Right cardiac atrium (tissue), 5 donors: ENCODE results near the gene TRABD. TPM values are rescaled to one million over a fixed set of nuclear protein-coding genes. Genes with fewer than 3 reads are reported as not detected.
A peak's percentile ranks its signal among the peaks of the same experiment; 100 is the strongest.

Source experiments
- ATAC-seq, 2 donors: fragments of 200-7000 bp; cut with Tn5 transposase; one replicate each; pipeline versions ENCODE4 v1.8.0 to v1.9.1; 2020; ENCODE audit warnings: moderate library complexity in 2 of 2, mild to moderate bottlenecking in 1 of 2
- DNase-seq, 3 donors: peaks; one replicate each; pipeline ENCODE4 v3.0.0-alpha.2; 2020
- H3K27ac ChIP-seq: one replicate; pipeline ENCODE4 v1.5.1; 2013; ENCODE audit warnings: mild to moderate bottlenecking, low read length, control low read depth, moderate library complexity
- H3K27me3 ChIP-seq: one replicate; pipeline ENCODE4 v1.6.1; 2013; ENCODE audit not compliant: control insufficient read depth, insufficient read depth
- H3K4me1 ChIP-seq: one replicate; pipeline ENCODE4 v1.6.1; 2013; ENCODE audit warnings: low read length; ENCODE audit not compliant: control insufficient read depth, insufficient read depth
- H3K4me3 ChIP-seq: one replicate; pipeline ENCODE4 v1.5.1; 2013; ENCODE audit warnings: low read length, control low read depth
- H3K9me3 ChIP-seq: one replicate; pipeline ENCODE4 v1.6.1; 2013; ENCODE audit warnings: low read length; ENCODE audit not compliant: control insufficient read depth
- WGBS: extraction: QIAGEN DNeasy Blood & Tissue Kit; methylation state at CpG from one replicate; pipeline ENCODE4 v1.1.7; 2013; 5-methylcytosine and 5-hydroxymethylcytosine counted together
- intact Hi-C, 4 donors: fragments of 100-400 bp; cut with DNase I; formaldehyde crosslinking; loops; one replicate each; pipeline versions ENCODE4 v1.11.0 to v1.14.0; 2022 to 2023
- polyA plus RNA-seq: library from polyadenylated mRNA; stranded (reverse); fragments of 200-250 nt; gene quantifications from one replicate; pipeline ENCODE4 v1.2.3, GENCODE V29; 2013
- total RNA-seq, 4 donors: library from RNA; stranded (reverse); fragmentation: NEBNext Ultra II Directional; extraction: Animal tissue kit (Norgen Biotek cat#: 25700); gene quantifications; one replicate each; pipeline ENCODE4 v1.2.1, GENCODE V29; 2021
- donor health status: healthy with polysubstance abuse.
- donor health status: DM: no; HTN: yes; CAD: no.
- donor health status: DM: no; HTN: no; CAD: no.
- donor health status: DM: no; HTN: yes; CAD: no; lungs with severe emphysema.
- donor health status: DM: yes; HTN: yes; CAD: no.

TRABD gene
- total and polyA plus RNA-seq, 5 donors: 16.7 to 25.5 (median 21.6) TPM

DNA sequence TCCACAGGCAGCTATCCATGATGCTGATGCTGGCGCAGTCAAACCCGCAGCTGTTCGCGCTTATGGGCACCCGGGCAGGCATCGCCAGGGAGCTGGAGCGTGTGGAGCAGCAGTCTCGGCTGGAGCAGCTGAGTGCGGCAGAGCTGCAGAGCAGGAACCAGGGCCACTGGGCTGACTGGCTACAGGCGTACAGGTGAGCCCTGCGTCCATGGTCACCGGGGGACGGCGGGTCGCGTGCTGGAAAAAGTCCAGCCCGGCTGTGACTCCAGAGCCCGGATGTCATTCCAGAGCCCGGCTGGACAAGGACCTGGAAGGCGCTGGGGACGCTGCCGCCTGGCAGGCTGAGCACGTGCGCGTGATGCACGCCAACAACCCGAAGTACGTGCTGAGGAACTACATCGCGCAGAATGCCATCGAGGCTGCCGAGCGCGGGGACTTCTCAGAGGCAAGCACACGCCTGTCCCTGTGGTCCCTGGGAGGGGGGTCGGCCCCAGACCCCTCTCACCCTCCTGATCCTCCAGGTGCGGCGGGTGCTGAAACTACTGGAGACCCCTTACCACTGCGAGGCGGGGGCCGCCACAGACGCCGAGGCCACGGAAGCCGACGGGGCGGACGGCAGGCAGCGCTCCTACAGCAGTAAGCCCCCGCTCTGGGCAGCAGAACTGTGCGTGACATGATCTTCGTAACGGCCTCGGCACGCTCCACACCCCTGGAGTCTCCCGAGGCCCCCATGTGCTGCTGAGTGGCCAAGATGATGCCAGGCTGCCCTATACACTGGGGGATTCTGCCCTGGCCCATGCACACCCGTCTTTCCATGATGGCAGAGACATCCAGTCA, 31.2 kb downstream of the TRABD start:
- intact Hi-C loops: loop anchor here in 1 of 4 donors (10.0 kb wide), 1 partner anchor 282 kb away; no protein-coding TSS in a partner anchor
- Histone ChIP-seq H3K27me3 (no peaks in the 10 kb centered on the region), H3K4me1 (no peaks in the 10 kb centered on the region), H3K4me3 (no peak overlapping the region), H3K27ac (no peak overlapping the region), H3K9me3 (no peaks in the 10 kb centered on the region)
- DNase-seq (peak; percentile 20 to 63 (median 63)), ATAC-seq (no peak)
- 94% methylated on average over 57 of the region's 57 CpGs for WGBS

DNA sequence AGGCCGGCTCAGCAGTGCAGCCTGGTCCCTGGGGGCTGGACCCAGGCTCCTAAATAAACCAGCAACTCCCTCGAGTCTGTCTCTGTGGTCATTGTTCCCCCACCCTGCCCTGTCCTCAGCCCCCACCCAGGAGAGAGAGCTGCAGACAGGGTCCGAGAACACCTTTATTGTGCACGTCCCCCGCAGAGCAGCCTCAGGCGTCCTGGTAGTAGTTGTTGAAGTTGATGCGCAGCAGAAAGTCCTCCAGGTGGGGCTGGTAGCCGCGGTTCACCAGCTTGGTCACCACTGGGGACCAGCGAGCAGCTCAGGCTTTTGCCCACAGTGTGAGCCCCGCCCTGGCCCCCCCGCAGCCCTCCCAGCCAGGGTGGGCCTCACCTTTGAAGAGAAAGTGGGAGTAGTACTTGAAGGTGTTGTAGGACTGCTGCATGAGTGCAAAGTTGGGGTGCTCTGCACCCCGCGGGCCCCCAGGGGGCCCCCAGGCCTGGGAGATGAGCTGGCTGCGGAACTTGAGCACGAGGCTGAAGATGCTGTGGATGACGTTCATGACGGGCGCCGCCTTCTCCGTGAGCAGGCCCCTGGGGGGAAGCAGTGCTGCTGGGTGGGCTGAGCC, 31.9 kb downstream of the TRABD start:
- DNase-seq (peak in 2 of 3 donors; percentile 42 to 60), ATAC-seq (no peak)
- WGBS: 84% methylated on average over 21 of the region's 21 CpGs
- intact Hi-C loops: loop anchor here in 1 of 4 donors (10.0 kb wide), 1 partner anchor 283 kb away; no protein-coding TSS in a partner anchor
- Histone ChIP-seq H3K4me1 (no peaks in the 10 kb centered on the region), H3K4me3 (no peak overlapping the region), H3K27ac (no peak overlapping the region), H3K9me3 (no peaks in the 10 kb centered on the region), H3K27me3 (no peaks in the 10 kb centered on the region)

DNA sequence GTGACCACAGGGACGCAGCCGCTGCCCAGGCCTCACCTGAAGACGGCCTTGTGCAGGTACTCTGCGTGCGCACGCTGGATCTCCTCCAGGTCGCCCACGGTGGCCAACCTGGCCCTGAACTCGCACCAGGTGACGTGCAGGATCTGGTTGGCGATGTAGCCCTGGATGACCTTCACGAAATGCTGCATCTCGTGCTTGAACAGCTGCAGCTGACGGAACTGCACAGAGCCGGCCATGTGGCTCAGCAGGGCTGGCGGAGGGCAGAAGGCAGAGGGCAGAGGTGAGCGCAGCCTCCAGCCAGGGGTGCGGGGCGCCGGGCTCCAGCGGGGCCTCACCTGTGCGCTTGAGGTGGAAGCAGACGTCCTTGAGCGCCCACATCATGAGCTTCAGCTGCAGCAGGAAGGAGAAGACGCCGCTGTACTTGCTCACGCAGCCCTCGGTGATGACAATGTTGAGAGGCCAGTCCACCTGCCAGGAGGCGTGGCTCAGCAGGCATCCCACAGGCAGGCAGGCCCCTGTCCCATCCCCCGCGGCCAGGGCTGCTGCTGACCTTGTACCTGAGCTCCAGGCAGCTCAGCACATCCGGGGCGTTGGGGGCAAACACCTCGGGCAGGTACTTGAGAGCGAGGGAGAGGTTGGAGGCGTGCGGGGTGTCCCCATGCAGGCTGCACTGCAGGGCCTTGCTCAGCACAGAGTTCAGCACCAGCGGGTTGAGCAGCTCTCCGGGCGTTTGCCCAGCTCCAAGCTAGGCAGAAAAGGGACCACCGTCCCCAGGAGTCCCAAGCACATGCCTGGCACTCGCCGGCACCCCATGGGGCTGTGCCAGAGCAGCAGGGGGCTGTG, 32.7 kb downstream of the TRABD start:
- DNase-seq (peak in 2 of 3 donors; percentile 64), ATAC-seq (peak in 1 of 2 donors; percentile 5)
- intact Hi-C loops: loop anchor here in 1 of 4 donors (10.0 kb wide), 1 partner anchor 284 kb away; no protein-coding TSS in a partner anchor
- Histone ChIP-seq H3K4me3 (no peak overlapping the region), H3K4me1 (no peaks in the 10 kb centered on the region), H3K27me3 (no peaks in the 10 kb centered on the region), H3K9me3 (no peaks in the 10 kb centered on the region), H3K27ac (no peak overlapping the region)
- WGBS: 83% methylated on average over 43 of the region's 43 CpGs

DNA sequence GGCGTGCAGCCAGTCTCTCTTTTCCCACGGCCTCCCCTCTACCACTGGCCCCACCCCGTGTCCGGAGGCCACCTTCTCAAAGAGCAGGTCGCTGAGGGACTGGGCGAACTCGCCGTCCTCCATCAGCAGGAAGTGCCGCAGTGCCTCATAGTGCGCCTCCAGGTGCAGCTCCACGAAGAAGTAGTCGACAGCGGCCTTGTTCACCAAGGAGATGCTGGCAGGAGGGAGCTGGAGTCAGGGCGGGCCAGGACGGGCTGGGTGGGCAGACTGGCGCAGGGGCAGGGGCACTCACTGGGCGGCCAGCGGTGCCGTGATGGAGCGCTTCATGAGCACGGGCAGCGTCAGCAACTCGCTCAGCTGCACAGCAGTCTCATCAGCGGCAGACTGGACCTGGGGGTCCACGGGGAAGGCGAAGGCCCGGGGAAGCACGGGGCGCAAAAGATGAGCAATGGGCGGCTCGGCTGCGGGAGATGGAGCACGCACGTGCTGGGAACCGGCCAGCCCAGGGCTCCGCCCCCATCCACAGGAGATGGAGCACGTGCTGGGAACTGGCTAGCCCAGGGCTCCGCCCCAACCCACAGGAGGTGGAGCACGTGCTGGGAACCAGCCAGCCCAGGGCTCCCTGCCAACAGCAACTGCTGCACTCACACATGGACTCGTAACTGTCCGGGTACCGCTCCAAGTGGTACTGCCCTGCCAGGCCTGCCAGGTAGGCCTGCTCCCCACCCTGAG, 33.4 kb downstream of the TRABD start:
- ATAC-seq (peak; percentile 75 to 78), DNase-seq (peak; percentile 83 to 94 (median 93))
- Histone ChIP-seq H3K27ac (no peak overlapping the region), H3K27me3 (no peaks in the 10 kb centered on the region), H3K4me3 (no peak overlapping the region), H3K9me3 (no peaks in the 10 kb centered on the region), H3K4me1 (no peaks in the 10 kb centered on the region)
- 70% methylated on average over 42 of the region's 42 CpGs for whole genome bisulfite sequencing
- intact Hi-C loops: loop anchor here in 1 of 4 donors (10.0 kb wide), 1 partner anchor 284 kb away; no protein-coding TSS in a partner anchor

DNA sequence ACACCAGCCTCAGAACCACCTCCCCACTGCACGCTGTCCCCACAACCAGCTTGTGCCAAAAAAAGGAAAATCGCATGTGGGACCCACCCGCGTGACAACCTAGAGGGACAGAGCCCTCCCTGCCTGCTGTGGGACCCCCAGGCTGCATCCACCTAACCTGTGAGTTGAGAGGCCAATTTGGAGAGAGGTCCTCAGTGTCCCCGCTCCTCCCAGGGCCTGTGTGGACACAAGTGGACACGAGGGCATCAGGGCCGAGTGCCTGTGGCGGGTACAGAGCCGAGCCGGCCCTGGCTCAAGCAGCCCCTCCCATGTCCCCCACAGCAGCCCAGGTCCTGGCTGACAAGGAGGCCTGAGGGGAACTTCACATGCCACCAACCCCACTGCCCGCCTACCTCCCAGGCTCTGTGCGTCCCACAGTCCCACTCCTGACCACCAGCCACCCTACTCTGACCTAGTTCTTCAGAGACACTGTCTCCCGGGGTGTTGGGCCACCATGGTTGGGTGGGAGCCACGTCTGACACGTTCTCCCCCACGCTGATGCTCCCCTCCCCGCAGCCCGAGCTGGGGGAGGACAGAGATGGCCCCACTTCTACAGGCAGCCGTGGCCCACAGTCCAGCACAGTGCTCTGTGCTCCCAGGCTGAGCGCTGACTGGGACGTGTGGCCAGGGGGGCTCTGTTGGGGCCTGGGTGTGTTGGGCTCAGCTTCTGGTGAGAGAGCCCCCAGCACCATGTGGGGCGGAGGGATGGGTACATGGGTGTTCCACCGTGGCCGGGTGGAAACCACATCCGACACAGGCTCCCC, 34.3 kb downstream of the TRABD start:
- DNase-seq: peak in 2 of 3 donors; percentile 36 to 46
- intact Hi-C loops: loop anchor here in 1 of 4 donors (10.0 kb wide), 1 partner anchor 285 kb away; no protein-coding TSS in a partner anchor
- Histone ChIP-seq H3K4me1 (no peaks in the 10 kb centered on the region), H3K4me3 (no peak overlapping the region), H3K9me3 (no peaks in the 10 kb centered on the region), H3K27ac (no peak overlapping the region), H3K27me3 (no peaks in the 10 kb centered on the region)
- ATAC-seq: peak; percentile 1 to 4
- WGBS: 81% methylated on average over 25 of the region's 25 CpGs

DNA sequence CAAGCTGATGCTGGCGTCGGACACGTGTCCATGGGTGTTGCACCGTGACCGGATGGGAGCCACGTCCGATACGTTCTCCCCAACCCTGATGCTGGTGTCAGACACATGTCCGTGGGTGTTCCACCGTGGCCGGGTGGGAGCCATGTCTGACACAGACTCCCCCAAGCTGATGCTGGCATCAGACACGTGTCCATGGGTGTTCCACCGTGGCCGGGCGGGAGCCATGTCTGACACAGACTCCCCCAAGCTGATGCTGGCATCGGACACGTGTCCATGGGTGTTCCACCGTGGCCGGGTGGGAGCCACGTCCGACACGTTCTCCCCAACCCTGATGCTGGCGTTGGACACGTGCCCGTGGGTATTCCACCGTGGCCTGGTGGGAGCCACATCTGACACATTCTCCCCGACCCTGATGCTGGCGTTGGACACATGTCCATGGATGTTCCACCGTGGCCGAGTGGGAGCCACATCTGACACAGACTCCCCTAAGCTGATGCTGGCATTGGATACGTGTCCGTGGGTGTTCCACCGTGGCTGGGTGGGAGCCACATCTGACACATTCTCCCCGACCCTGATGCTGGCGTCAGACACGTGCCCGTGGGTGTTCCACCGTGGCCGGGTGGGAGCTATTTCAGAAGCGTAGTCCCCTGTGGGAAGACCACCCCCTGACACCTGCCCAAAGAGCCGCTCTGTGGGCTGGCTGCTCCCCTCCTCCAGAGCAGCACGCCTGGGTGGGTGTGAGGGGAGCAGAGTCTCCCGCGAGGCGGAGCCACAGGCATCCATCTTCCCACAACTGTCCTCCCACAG, 35.1 kb downstream of the TRABD start:
- intact Hi-C loops: no loop called here

DNA sequence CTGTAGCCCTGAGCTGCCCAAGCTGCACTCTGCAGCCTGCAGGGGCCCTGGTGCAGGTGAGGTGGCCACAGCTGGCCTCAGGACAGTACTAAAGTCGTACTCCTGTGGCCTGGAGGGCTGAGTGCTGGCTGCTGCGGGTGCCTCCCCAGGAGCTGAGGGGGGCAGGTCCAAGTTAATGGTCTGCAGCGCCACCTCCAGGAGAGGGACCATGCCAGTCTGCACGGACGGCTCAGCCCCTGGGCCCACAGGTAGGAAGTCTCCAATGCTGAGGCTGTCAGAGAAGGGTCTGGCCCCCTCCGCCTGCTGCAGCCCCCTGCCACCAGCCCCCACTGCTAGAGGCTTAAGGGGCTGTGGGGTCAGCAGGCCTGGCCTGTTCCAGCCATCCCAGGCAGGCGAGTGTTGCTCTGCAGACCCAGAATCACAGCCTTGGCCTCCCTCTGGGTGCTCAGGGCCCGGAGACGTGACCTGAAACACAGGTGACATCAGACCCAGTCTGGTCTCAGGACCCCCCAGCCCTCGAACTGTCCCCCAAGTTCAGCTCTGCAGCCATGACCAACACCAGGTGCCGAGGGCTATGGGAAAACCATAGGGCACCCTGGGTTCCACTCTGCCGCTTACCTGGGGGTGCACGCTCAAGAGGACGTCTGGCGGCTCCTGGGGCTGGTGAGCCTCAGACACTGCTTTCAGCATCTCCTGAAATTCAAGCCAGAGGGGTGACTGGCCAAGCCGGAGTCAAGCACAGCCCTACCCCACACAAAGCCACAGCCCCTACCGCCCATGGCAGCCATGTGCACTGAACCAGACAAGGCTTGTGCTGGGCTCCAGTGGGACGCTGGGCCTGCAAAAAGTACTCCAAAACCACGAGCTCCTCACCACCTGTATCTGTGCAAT, 35.9 kb downstream of the TRABD start:
- H3K4me3 ChIP-seq: no peak overlapping the region
- DNase-seq: peak in 2 of 3 donors; percentile 35 to 48
- WGBS: 90% methylated on average over 19 of the region's 19 CpGs
- no peaks in the 10 kb centered on the region for H3K27me3 ChIP-seq
- H3K4me1 ChIP-seq: no peaks in the 10 kb centered on the region
- ATAC-seq: no peak
- no peaks in the 10 kb centered on the region for H3K9me3 ChIP-seq
- no peak overlapping the region for H3K27ac ChIP-seq
- intact Hi-C loops: no loop called here

More for the DNA sequence above, 35.1 kb downstream of the TRABD start:
- DNase-seq: peak in 2 of 3 donors; percentile 42 to 54
- WGBS: 96% methylated on average over 45 of the region's 45 CpGs
- Histone ChIP-seq H3K27me3 (no peaks in the 10 kb centered on the region), H3K4me3 (no peak overlapping the region), H3K27ac (no peak overlapping the region), H3K4me1 (no peaks in the 10 kb centered on the region), H3K9me3 (no peaks in the 10 kb centered on the region)
- ATAC-seq: no peak

DNA sequence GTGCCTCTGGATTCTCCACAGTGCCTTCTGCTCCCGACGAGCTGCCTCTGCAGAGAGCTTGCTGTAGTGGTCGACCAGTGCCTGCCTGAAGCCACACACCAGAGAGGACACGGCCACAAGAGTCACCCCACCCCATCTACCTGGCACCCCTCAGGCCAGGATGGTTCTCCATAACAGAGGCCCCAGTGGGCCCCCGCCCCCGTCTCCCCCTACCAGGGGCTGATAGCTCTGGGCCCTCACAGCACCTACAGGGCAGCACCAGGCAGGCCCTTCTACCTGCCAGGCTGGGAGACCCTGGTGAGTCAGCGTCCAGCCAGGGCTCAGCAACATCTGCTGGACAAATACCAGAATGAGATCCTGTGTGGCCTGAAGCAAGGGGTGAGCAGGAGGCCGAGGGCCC, 36.8 kb downstream of the TRABD start:
- Histone ChIP-seq H3K9me3 (no peaks in the 10 kb centered on the region), H3K27ac (no peak overlapping the region), H3K27me3 (no peaks in the 10 kb centered on the region), H3K4me1 (no peaks in the 10 kb centered on the region), H3K4me3 (no peak overlapping the region)
- peak in 2 of 3 donors; percentile 30 to 41 for DNase-seq
- no peak for ATAC-seq
- intact Hi-C loops: no loop called here
- WGBS: 86% methylated on average over 8 of the region's 8 CpGs
